ENCODE measurements around the gene MCM5.

- TF ChIP-seq CTCF (IDR thresholded peaks at IDR 0.05) (no peak), POLR2A (IDR thresholded peaks at IDR 0.05) (no peak)
Observed at GRCh38 chr22:35419756-35420155, 19.8 kb downstream of the MCM5 start.
